H4 (cell line): ENCODE measurements around the gene DCDC2. TPM values are rescaled to one million over a fixed set of nuclear protein-coding genes. Genes with fewer than 3 reads are reported as not detected.
A peak's percentile ranks its signal among the peaks of the same experiment; 100 is the strongest.
"Not testable (repeated sequence)": the region's sequence is repeated elsewhere in the genome, so short reads cannot be mapped to it uniquely, and the experiment has no call there.

Experiments used
- DNase-seq: peaks from one replicate; pipeline ENCODE4 v3.0.0-alpha.2; 2015; ENCODE audit warnings: low spot score
- total RNA-seq: library from RNA; depleted of rRNA; stranded (reverse); fragments of >200 nt; shearing (Covaris generic); gene quantifications from 2 replicates; pipeline ENCODE4 v1.2.3, GENCODE V29; 2014

DCDC2 gene
- total RNA-seq, 1 experiment from 2014 or later: 0.02 TPM

GRCh38 chr6:24327756-24328155, 30.1 kb downstream of the DCDC2 start:
- no peak for DNase-seq

GRCh38 chr6:24325978-24326377, 31.9 kb downstream of the DCDC2 start:
- DNase-seq: no peak

GRCh38 chr6:24324617-24325016, 33.2 kb downstream of the DCDC2 start:
- DNase-seq: no peak

GRCh38 chr6:24323632-24324337, 34.1 kb downstream of the DCDC2 start:
- peak; percentile 7 for DNase-seq

GRCh38 chr6:24322924-24323323, 34.9 kb downstream of the DCDC2 start:
- DNase-seq: no peak

GRCh38 chr6:24322446-24322845, 35.4 kb downstream of the DCDC2 start:
- not testable (repeated sequence) for DNase-seq

- no peak for DNase-seq
Observed at GRCh38 chr6:24321538-24322162, 36.2 kb downstream of the DCDC2 start.

- DNase-seq: peak; percentile 35
Observed at GRCh38 chr6:24313251-24314141, 44.4 kb downstream of the DCDC2 start.

DNA sequence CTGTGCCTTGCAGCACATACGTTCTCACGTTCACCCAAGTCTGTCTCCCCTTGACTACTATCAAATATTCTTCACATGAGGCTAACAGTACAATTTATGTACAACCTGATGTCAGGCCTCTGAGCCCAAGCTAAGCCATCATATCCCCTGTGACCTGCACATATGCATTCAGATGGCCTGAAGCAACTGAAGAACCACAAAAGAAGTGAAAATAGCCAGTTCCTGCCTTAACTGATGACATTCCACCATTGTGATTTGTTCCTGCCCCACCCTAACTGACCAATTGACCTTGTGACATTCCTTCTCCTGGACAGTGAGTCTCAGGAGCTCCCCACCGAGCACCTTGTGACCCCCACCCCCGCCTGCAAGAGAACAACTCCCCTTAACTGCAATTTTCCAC, 46.1 kb downstream of the DCDC2 start:
- DNase-seq: not testable (repeated sequence)

GRCh38 chr6:24307881-24308280, 50.0 kb downstream of the DCDC2 start:
- no peak for DNase-seq

GRCh38 chr6:24306936-24307335, 50.9 kb downstream of the DCDC2 start:
- DNase-seq: no peak

DNA sequence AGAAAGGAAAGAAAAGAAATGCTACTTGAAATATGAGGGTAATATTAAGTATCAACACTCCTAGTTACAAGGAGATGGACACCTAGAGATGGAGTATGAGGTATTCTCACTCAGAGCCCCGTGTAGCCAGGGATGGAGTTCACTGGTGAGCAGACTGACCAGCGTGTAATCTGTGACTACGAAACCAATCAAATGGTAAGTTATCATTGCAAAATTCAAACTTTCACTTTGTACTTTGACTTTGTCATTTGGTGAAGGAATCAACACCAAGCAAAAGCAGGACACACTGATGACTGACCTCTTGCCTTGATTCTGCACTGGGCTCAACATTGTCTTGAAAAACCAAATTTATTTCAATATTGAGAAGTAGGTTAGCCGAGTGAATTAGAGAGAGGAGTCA, 51.8 kb downstream of the DCDC2 start:
- no peak for DNase-seq

DNA sequence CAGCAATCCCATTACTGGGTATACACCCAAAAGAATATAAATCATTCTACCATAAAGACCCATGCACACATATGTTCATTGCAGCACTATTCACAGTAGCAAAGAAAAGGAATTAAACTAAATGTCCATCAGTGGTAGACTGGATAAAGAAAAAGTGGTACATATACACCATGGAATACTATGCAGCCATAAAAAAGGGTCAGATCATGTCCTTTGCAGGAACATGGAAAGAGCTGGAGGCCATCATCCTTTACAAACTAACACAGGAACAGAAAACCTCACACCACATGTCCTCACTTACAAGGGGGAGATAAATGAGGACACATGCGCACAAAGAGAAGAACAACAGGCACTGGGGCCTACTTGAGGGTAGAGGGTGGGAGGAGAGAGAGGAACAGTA, 60.9 kb downstream of the DCDC2 start:
- no peak for DNase-seq

GRCh38 chr6:24293852-24294251, 64.0 kb downstream of the DCDC2 start:
- not testable (repeated sequence) for DNase-seq

DNA sequence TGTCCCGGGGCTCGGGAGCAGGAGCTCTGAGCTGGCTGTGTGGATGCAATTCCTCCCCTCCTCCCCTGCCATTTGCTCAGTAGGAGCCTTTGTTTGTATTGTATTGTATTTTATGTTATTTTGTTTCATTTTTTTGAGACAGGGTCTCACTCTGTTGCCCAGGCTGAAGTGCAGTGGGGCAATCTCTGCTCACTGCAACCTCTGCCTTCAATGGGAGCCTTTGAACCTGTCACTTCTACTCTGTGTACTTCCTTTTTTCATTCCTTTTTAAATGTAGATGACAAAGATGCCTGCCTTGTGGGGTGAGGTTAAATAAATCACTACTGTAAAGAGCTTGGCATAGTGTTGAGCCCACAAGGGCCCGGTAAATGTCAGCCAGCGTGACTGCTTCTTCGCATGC, 70.6 kb downstream of the DCDC2 start:
- DNase-seq: no peak

DNA sequence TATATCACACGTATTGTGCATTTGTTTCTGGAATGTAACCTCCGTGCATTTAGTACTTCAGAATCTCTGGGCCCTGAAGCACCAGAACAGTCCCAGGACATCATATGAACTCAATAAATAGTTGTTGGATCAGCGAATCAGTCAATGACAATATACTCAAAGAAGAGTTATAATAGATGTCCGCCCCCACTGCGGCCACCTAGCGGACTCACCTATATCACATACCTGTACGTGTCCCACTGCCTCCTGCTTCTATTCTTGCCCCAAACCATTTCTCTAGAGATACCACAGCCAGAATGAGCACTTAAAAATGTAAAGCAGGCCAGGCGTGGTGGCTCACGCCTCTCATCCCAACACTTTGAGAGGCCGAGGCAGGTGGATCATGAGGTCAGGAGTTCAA, 73.9 kb downstream of the DCDC2 start:
- DNase-seq: no peak

GRCh38 chr6:24283043-24283985, 74.5 kb downstream of the DCDC2 start:
- DNase-seq: peak; percentile 78

DNA sequence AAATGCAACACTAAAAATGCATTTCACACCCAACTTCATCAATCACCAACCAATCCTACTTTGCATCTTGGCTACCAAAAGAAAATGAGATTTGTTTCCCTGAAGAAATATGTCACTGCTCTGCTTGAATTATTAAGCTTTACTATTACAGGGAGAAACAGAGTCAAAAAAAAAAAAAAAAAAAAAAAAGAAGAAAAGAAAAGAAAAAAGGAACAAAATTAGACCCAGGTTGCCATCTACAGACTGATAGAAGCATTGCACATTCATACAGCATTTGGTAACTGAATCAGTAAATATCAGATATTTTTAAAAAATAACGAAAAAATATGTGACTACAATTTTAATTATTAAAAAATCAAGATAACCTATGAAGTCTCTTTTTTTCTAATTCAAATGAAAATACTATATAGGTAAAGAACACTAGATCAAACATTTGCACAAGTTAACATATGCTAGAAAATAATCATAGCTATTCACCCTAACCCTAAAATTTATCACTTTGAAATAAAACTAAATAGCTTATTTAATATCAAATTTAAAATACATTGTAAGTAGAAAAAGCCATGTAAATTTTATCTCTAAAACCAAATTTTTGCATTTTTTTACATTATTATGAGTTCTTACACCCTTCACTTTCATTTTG, 83.3 kb downstream of the DCDC2 start:
- DNase-seq: no peak

GRCh38 chr6:24273096-24273870, 84.6 kb downstream of the DCDC2 start:
- DNase-seq: peak; percentile 12

DNA sequence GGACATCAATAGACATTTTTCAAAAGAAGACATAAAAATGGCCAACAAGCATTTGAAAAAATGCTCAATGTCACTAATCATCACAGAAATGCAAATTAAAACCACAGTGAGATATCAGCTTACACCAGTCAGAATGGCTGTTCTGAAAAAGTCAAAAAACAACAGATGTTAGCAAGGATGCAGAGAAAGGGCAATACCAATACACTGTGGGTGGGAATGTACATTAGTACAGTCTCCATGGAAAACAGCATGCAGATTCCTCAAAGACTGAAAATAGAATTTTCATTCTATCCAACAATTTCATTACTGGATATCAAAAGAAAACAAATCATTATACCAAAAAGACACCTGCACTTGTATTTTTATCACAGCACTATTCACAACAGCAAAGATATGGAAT, 85.3 kb downstream of the DCDC2 start:
- no peak for DNase-seq
